SW480 (cell line): Measurements from ENCODE around the gene GNAI2.
"Not testable (repeated sequence)": the region's sequence is repeated elsewhere in the genome, so short reads cannot be mapped to it uniquely, and the experiment has no call there.

Source experiments
- DNase-seq: peaks from one replicate; pipeline ENCODE4 v3.0.0-alpha.2; 2016; ENCODE audit warnings: low spot score

The GNAI2 gene

GRCh38 chr3:50226888-50227389 is 9.1 kb upstream of the GNAI2 start:
- peak; percentile 51 for DNase-seq

- peak; percentile 92 for DNase-seq
Measured at GRCh38 chr3:50227390-50228183, 8.4 kb upstream of the GNAI2 start.

GRCh38 chr3:50228184-50228763 is 7.7 kb upstream of the GNAI2 start:
- not testable (repeated sequence) for DNase-seq

GRCh38 chr3:50229490-50229889 is 6.5 kb upstream of the GNAI2 start:
- DNase-seq: no peak

- no peak for DNase-seq
Measured at GRCh38 chr3:50230104-50230793, 5.8 kb upstream of the GNAI2 start.

- no peak for DNase-seq
Measured at GRCh38 chr3:50230794-50231125, 5.2 kb upstream of the GNAI2 start.

- no peak for DNase-seq
Measured at GRCh38 chr3:50231581-50231980, 4.4 kb upstream of the GNAI2 start.

- DNase-seq: no peak
Measured at GRCh38 chr3:50232303-50232702, 3.7 kb upstream of the GNAI2 start.

- DNase-seq: no peak
Measured at GRCh38 chr3:50233176-50233575, 2.8 kb upstream of the GNAI2 start.

- DNase-seq: no peak
Measured at GRCh38 chr3:50236484-50237132, 604 bp downstream of the GNAI2 start.

- DNase-seq: no peak
Measured at GRCh38 chr3:50237133-50237651, 1.2 kb downstream of the GNAI2 start.

- DNase-seq: peak; percentile 79
Measured at GRCh38 chr3:50237754-50238548, 1.9 kb downstream of the GNAI2 start.

GRCh38 chr3:50238549-50239026 is 2.6 kb downstream of the GNAI2 start:
- peak; percentile 45 for DNase-seq

- DNase-seq: no peak
Measured at GRCh38 chr3:50239649-50240048, 3.6 kb downstream of the GNAI2 start.

- DNase-seq: no peak
Measured at GRCh38 chr3:50241163-50241562, 5.2 kb downstream of the GNAI2 start.

- DNase-seq: no peak
Measured at GRCh38 chr3:50241713-50242380, 5.8 kb downstream of the GNAI2 start.

GRCh38 chr3:50242381-50242770 is 6.4 kb downstream of the GNAI2 start:
- DNase-seq: no peak

GRCh38 chr3:50242851-50243542 is 7.0 kb downstream of the GNAI2 start:
- no peak for DNase-seq

- DNase-seq: no peak
Measured at GRCh38 chr3:50243543-50243895, 7.5 kb downstream of the GNAI2 start.

GRCh38 chr3:50244813-50245212 is 8.8 kb downstream of the GNAI2 start:
- not testable (repeated sequence) for DNase-seq
